C4-2B (cell line): Measurements from ENCODE around the gene NFE2L1.

ENCODE experiments used
- CTCF ChIP-seq: fragments of 450-650 bp; conservative IDR thresholded peaks from 2 replicates; pipeline ENCODE4 v1.5.1; 2017; ENCODE audit warnings: mild to moderate bottlenecking
- ZFX ChIP-seq: fragments of 450-650 bp; IDR thresholded peaks from 2 replicates; pipeline ENCODE4 v1.6.1; 2017

GRCh38 chr17:48022901-48023300 lies 25.3 kb upstream of the NFE2L1 start:
- TF ChIP-seq CTCF (no peak), ZFX (no peak)
